Hematopoietic multipotent progenitor cell treated with erythropoietin and hydrocortisone succinate and interleukin-3 and kit ligand, for 6 days (in vitro differentiated cells): ENCODE results near the gene PCDHA7.
"Not testable (repeated sequence)": the region's sequence is repeated elsewhere in the genome, so short reads cannot be mapped to it uniquely, and the experiment has no call there.

ENCODE experiments used
- DNase-seq: peaks from one replicate; pipeline ENCODE4 v3.0.0-alpha.2; 2015

Gene PCDHA7

GRCh38 chr5:140868721-140869554 lies 34.9 kb downstream of the PCDHA7 start, which contains the start of gene PCDHA11:
TSS of gene PCDHA11 (plus strand) at chr5:140868957. CDS start at chr5:140869104, 147 bp downstream.
- DNase-seq: peak; percentile 8

- DNase-seq: no peak
These were observed 35.5 kb downstream of the PCDHA7 start for GRCh38 chr5:140869555-140869886.

GRCh38 chr5:140870221-140871201 lies 36.4 kb downstream of the PCDHA7 start:
- no peak for DNase-seq

- no peak for DNase-seq
These were observed 41.3 kb downstream of the PCDHA7 start, which contains the start of gene PCDHA12 for GRCh38 chr5:140875085-140876065. TSS of gene PCDHA12 (plus strand) at chr5:140875308. CDS start at chr5:140875473, 165 bp downstream.

GRCh38 chr5:140876541-140877261 lies 42.6 kb downstream of the PCDHA7 start:
- DNase-seq: not testable (repeated sequence)

GRCh38 chr5:140877262-140877581 lies 43.2 kb downstream of the PCDHA7 start:
- DNase-seq: no peak

- peak; percentile 9 for DNase-seq
These were observed 48.0 kb downstream of the PCDHA7 start, which contains the start of gene PCDHA13 for GRCh38 chr5:140881889-140882590. TSS of gene PCDHA13 (plus strand) at chr5:140882124. CDS start at chr5:140882269, 145 bp downstream.

- DNase-seq: no peak
These were observed 48.5 kb downstream of the PCDHA7 start for GRCh38 chr5:140882591-140882899.

GRCh38 chr5:140883373-140883772 lies 49.3 kb downstream of the PCDHA7 start:
- DNase-seq: no peak

- no peak for DNase-seq
These were observed 50.0 kb downstream of the PCDHA7 start for GRCh38 chr5:140883927-140884697.
